Cerebellar nuclear complex (tissue), 1 donor: ENCODE results near the gene PDZK1IP1.
"Not testable (repeated sequence)": the region's sequence is repeated elsewhere in the genome, so short reads cannot be mapped to it uniquely, and the experiment has no call there.

Experiments used
- DNase-seq, 2 experiments: peaks; one replicate each; lab custom pipeline; 2025; lab: John Stamatoyannopoulos, UW

PDZK1IP1 gene

DNA sequence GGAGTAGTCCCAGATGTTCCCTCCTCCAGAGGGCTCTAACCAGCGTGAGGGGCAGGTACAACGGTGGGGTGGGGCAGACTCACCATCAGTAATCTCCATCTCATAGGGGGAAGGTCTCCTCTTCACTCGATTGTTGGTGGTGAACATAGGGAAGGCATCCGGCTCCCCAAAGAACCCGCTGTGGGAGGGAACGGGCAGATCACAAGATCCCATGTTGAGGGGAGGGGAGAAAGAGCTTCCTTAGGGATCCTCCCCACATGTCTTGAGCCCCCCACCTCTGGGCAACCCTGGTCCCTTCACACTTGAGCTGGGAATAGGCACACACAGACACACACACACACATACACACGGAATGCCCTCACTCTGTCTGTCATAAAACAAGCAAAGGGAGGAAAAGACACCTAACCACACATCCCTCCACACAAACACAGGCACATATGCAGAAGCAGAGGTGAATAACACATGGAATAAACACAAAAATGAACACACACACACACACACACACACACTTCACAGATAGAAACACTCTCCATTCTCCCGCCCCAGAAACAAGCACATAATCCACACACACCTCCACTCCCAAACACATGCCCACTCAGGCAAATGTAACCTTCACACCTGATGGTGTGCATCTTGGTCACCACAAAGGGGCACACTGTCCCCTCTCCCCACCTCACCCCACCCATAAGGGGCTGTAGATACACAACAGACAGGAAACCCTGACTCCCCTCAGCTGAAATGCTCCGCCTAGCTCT, 34.3 kb upstream of the PDZK1IP1 start:
- no peak for DNase-seq

DNA sequence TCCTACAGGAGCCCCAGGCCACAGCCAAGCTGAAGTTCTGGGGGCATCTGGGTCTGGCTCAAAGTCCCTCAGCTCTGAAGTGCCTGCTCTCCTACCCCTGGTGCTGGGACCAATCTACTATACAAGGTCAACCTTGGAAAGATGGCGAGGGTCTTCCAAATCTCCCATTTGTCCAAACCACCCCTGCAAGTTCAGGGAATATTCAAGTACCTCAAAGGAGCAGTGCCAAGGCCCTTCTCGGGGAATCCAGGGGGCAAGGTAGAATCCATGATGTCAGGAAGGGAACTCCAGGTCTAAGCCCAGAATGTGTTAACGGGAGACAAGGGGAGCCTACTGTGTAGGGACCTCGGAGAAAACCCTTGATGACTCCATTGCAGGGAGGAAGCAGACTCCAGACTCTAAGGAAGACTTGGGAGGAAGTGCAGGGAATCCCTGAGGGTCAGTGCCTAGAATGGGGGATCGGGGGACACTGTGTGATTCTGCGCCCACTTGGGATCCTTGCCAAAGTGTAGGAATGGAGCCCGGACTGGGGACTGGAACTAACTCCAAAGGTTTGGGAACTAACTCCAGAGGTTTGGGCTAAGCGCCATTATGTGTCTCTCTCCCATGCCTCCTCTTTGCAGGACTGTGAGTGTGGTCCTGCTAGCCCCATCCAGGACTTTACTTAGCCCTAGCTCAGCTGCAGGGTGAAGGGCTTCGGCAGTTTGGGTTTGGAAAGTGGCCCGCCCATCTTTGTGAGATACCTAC, 33.5 kb upstream of the PDZK1IP1 start:
- no peak for DNase-seq

DNA sequence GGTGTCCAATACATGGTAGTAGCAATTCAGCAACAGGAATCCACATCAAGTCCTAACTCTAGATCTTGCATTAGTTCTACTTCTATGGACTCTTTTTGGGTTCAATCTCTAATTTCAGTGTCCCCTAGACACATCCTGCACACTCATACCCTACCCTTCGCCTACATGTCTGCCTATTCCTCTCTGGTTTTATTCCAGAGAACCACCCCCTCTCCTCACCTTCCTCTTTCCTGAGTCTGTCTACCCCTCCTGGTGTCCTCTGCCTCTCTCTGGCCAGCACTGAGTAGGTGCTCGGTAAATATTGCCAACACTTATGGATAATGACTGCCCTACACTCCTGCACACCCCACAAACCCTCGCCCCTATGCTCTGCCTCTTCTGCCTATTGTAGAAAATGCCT, 32.6 kb upstream of the PDZK1IP1 start:
- no peak for DNase-seq

DNA sequence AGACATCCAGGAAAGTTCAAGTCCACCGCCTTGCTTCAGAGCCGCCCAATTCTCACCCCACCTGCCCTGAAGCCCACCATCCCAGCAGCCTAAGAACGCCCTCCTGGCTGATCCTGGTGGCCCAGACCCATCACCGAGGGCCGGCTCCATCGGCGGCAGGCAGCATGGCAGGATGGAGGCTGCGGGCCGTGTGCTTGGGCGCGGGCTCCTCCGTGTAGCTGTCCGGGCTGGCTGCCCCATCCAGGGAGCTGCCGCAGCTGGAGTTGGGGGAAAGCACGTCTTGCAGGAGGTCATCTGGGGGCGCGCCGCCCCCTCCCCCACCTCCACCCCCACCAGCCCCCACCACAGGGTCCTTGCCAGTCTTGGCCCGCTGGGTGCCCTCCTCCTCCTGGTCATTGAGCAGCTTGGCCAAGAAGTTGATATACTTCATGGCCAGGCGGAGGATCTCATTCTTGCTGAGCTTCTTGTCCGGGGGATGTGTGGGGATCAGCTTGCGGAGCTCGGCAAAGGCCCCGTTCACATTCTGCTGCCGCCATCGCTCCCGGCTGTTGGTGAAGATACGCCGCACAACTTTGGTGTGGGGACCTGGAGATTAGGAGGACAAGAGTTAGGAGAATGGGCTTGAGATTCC, 29.9 kb upstream of the PDZK1IP1 start:
- no peak for DNase-seq

GRCh38 chr1:47219001-47219400, 29.2 kb upstream of the PDZK1IP1 start:
- no peak for DNase-seq

- DNase-seq: no peak
These were observed 26.6 kb upstream of the PDZK1IP1 start for GRCh38 chr1:47216278-47217059.

DNA sequence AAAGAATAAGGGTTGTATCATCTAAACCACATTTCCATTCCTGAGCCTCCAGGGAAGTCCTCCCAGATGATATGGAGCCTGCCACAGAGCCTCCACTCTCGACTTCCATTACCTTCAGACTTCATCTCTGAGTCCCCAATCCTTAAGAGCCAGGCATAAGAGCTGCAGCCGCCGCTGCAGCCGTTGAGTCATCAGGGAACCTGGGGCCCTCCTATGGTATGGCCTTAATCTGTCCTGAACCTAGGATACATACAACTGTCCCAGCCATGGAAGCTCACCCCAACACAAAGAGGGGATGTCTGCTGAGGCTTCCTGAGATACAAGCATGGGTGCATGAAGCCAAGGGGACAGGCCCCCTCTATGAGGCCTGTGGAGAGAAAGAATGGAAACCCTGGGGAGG, 25.9 kb upstream of the PDZK1IP1 start:
- DNase-seq: no peak

- no peak for DNase-seq
These were observed 24.7 kb upstream of the PDZK1IP1 start for GRCh38 chr1:47214549-47214948.

DNA sequence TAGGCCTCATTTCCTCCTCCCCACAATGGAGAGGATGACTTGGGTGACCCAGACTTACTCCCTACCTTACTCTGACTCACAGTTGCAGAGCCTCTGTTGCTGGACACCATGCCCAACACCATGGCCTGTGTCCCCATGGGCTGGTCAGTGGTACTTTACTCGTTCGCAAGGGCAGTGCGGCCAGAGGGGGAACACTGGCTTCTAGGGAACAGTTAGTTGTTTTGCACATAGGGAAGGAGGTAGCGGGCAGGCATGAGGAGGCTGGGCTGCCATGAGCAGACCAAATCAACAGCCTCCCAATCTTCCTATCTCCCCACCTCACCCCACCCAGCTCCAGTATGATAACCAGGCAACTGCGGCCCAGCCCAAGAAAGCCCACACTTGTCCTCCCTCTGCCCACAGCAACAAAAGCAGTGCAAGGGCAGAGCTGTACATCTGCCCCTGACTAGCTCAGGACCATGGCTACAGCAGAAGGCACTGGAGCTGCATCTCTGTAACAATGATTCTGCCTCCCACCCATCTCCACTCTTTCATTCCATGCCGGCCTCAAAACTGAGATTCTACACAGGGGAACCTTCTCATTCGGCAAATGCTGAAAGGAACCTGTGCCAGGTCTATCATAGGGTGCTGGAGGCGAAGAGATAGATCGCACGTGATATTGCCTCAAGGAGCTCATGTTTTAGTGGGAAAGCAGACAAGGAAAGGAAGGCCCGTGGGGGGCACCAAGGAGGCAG, 23.6 kb upstream of the PDZK1IP1 start:
- DNase-seq: no peak

DNA sequence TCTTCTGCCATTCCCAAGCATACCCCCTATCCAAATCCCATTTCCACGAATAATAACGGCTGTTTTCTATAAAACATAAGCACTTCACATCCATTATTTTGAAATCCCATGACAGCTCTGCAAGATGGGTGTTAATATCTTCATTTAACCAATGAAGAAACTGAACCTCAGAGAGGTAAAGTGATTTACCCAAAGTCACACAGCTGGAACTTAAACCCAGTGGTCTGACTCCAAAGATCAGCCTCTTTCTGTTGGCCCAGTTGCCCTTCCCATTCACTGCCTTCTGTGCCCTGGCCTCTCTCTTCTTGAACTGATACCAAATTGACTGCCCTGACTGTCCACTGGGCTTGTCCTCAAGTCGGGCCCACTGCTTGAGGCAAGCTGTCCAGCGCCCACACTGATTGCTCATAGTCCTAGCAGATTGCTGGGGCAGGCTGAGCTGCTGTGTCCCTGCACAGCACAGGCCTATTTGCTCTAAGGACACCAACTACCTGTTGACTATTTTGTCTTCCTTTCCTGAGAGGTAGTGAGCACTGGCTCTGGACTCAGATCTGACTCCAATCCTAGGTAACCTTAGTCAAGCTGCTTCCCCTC, 22.9 kb upstream of the PDZK1IP1 start:
- no peak for DNase-seq

DNA sequence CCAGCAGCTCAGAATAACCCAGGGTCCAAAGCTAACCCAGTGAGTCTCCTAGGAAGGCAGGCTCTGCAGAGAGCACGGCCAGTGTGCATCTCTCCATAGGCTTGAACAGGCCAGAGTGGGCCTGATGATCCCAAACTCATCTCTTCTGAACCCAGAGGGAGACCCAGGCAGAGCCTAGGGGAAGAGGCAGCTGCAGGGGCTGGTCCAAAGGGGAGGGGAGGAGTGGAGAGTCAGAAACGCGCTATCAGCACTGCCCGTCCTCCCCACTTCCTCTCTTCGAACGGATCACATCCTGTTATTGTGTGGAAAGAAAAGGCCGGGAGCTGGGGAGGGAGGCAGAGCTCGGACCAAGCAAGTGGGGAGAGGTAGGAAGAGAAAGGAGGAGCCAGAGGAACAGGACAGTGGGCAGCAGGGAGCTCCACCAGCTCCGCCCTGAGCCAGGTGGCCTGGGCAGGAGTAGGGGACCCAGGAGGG, 22.0 kb upstream of the PDZK1IP1 start:
- DNase-seq: no peak

DNA sequence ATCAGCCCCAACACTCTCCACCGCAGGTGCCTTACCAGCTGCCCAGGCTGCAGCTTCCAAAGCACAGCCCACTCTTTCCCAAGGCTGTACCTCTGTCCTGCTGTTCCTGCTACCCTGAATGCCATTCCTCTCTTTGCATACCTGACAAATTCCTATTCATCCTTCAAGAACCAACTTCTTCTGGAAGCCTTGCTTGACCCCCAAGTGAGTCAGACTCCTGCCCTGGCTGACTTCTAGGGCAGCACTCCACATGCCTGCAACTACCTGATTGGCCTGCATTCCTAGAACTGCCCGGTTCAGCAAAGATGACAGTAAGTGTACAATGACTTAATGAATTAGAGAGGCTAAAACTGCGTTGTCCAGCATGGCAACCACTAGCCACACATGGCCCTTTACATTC, 20.8 kb upstream of the PDZK1IP1 start:
- DNase-seq: no peak

DNA sequence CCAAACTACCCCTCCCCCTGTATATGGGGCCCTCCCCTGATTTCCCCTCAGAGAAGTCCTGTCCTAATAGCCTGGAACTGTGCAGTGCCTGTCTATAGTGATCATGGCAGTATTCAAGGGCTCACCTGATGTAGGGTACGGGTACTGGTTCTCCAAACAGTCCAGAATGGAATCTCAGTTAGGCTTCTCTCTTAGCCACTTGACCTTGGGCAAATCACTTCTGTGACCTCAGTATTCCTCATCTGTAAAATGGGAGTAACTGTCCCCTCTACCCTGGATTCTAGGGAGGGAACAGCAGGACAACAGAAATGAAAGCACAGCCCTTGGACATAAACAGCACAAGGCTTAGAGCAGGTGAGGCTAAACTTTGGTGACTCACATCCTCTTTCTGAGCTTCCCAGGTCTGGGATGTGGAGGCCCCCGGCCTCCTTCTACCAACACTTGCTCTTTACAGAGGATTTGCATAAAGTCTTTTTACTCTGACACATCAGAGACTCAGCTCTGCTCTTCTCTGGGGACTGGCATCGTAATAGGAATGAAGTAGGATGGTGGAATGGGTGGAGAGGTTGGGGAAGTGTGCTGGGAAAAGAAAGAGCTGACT, 20.0 kb upstream of the PDZK1IP1 start:
- no peak for DNase-seq

- DNase-seq: no peak
These were observed 19.3 kb upstream of the PDZK1IP1 start for GRCh38 chr1:47209091-47209490.

GRCh38 chr1:47208374-47208850, 18.6 kb upstream of the PDZK1IP1 start:
- DNase-seq: no peak

DNA sequence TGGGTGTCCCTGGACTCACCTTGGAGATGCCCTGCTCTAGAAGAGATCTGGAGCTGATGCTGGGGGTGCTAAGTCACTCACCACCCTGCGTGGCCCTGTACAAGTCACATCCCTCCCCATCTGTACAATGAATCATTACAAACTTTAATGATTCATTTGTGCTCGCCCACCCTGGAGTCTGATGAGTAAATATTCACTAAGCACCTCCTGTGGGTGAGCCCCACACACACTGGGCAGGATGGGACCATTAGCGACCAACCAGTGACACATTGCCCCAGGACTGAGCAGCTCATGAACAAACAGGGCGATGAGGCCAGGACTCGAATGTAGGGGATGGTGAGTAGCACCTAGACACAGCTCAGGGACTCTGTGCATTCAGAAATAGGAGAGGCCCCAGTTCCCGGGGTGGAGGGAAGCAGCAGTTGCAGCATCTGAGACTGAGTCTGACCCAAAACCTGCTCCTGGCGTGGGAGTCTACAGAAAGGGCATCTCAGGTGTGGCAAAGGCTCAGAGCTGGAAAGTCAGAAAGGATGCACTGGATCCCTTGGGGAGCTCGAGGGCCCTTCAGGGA, 18.1 kb upstream of the PDZK1IP1 start:
- DNase-seq: no peak

DNA sequence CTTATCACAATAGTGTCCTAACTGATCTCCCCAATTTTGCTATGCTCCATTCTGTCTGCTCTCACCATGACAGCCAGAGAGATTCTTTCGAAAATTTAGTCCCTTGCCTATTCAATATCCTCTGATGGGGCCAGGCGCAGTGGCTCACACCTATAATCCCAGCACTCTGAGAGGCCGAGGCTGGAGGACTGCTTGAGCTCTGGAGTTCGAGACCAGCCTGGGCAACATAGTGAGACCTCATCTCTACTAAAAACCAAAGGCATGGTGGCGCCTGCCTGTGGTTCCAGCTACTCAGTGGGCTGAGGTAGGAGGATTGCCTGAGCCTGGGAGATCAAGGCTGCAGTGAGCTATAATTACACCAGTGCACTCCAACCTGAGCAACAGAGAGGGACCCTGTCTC, 16.1 kb upstream of the PDZK1IP1 start:
- DNase-seq: no peak

DNA sequence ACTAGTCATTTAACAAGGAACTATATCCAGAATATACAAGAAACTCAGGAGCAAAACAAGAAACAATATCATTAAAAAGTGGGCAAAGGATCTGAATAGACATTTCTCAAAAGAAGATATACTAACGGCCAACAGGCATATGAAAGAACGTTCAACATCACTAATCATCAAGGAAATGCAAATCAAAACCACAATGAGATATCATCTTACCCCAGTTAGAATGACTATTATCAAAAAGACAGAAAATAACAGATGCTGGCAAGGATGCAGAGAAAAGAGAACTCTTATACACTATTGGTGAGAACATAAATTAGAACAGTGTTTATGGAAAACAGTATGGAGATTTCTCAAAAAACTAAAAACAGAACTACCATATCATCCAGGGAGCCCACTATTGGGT, 13.7 kb upstream of the PDZK1IP1 start:
- not testable (repeated sequence) for DNase-seq

DNA sequence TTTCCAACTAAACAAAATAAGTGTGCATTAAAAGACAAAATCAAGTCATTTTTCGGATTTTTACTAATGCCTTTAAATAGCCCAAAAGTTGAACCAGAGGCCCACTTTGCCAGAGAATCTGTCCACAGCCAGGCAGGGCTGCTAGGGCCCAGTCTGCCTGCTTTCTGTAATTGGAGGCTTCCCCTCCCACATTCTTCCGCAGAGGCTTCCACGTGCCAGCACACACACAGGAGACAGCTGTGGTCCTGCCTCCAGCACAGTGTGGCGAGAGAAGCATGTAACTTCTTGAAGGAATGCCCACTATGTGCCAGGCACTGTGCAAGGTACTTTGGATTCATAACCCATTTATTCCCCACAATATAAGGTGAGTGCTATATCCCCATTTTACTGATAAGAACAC, 11.3 kb upstream of the PDZK1IP1 start:
- DNase-seq: no peak

DNA sequence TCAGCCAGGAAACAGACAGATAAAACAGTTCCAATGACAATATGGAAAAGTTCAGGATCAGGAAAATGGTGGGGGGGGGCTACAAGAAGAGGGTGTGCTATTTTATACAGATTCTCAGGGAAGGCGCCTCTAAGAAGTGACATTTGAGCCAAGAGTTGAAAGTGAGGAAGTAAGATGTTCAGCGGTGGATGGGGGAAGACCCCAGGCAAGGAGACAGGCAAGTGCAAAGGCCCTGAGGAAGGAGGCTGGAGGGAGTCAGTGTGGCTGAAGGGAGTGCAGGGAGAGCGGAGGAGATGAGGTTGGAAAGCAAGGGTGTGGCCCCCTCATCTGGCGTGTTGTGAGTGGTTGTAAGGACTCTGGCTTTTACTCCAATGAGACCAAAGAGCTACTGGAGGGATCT, 8.4 kb upstream of the PDZK1IP1 start:
- DNase-seq: no peak
